Astrocyte of the spinal cord (primary cell): ENCODE measurements around the gene MBD3.

ENCODE experiments used
- DNase-seq: peaks from one replicate; pipeline ENCODE4 v3.0.0; 2011; ENCODE audit warnings: low read depth, low spot score
- H3K4me3 ChIP-seq: 2 replicates; pipeline ENCODE4 v1.5.1; 2011; ENCODE audit warnings: low read depth, mild to moderate bottlenecking, low read length, moderate library complexity
- CTCF ChIP-seq: IDR thresholded peaks from 2 replicates; pipeline ENCODE4 v1.5.1; 2012; ENCODE audit warnings: low read depth, mild to moderate bottlenecking, low read length, inconsistent platforms
- in situ Hi-C: cut with HindIII; loops from 2 replicates; pipeline ENCODE4 v1.10.0; 2017; ENCODE audit warnings: low sequenced_read_pairs

MBD3 gene

GRCh38 chr19:1613808-1614570 is 21.3 kb upstream of the MBD3 start:
- H3K4me3 ChIP-seq, result no peak overlapping the region
- TF ChIP-seq CTCF, result no peak
- in situ Hi-C loops, result no loop called here

DNA sequence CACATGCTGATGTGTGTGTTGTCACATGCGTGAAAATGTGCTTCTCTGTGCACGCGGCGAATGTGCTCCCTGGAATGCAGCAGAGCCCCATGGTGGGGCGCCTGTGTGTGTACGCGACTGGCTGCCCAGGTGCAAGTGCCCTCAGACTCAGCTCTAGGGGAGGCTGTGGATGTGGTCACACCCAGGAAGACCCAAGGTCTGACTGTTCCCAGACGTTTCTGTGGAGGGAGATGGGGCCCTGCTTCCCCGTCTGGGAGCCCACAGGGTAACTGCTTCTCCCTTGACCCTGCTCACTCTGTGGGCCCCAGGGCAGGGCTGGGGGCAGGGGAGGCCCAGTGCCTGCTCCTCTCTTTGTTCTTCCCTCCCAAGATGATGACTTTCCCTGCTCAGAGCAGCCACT is 20.5 kb upstream of the MBD3 start:
- H3K4me3 ChIP-seq, result no peak overlapping the region
- no peak for TF ChIP-seq CTCF
- no peak for DNase-seq
- in situ Hi-C loops, result no loop called here

More at GRCh38 chr19:1613808-1614570, 21.3 kb upstream of the MBD3 start:
- DNase-seq, result no peak

- no peak for TF ChIP-seq CTCF
- in situ Hi-C loops, result no loop called here
- no peak for DNase-seq
- H3K4me3 ChIP-seq, result no peak overlapping the region
These were observed 19.7 kb upstream of the MBD3 start for GRCh38 chr19:1612114-1613086.

DNA sequence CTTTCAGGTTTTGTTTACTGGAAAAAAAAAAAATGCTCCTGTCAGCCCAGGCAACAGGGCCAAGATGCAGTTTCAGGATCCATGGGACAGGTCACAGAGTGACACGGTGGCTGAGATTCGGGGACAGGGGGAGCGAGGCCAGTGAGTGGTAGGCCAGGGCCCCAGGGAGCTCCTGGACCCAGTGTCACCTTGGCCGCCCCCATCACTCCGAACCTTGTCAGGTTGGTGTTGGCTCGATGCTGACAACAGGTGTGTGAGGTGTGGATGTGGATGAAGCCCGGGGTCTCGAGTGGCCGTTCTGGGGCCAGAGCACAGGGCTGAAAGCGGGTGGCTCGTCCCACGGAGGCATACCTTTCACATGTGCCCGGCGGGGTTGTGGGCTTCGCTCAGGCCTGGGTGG is 18.7 kb upstream of the MBD3 start:
- no peak for DNase-seq
- TF ChIP-seq CTCF, result no peak
- no peak overlapping the region for H3K4me3 ChIP-seq
- in situ Hi-C loops, result no loop called here

GRCh38 chr19:1610579-1610978 is 17.9 kb upstream of the MBD3 start:
- no peak for DNase-seq
- in situ Hi-C loops, result no loop called here
- H3K4me3 ChIP-seq, result no peak overlapping the region
- no peak for TF ChIP-seq CTCF

DNA sequence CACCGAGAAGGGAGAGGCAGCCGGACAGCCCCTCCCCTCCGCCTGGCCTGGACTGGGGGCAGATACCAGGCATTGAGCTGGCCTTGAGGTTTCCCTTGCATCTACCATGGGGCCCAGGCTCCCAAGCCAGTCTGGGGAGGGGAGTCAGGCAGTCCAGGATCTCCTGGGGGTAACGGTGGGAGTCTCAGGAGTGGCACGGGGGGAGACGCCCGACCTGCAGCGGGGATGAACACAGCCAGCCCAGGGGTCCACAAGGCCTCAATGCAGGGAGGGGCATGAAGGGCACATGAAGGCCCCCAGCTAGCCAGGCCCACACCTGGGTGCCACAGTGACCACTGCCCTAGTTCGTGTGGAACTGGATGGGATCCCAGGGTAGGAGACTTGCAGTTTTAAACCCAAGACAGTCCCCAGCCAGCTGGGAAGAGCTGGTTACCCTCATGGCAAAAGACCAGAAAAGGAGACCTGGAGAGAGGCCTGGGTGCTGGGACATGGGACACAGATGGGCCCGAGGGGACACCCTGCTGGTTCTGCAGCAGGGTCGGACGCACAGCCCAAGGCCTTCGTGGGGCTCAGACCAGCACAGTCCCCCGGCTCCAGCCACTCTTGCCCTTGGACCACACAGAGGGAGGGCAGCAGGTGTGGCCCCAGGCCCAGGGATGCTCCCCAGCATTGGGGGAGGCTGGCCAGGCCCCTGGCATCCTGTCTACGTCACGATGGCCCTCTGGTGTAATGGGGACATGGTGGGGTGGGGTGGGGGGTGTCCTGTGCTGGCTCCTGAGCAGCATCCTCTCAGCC is 17.2 kb upstream of the MBD3 start:
- in situ Hi-C loops, result no loop called here
- no peak for TF ChIP-seq CTCF
- no peak overlapping the region for H3K4me3 ChIP-seq
- DNase-seq, result no peak
